ENCODE data around the gene ST3GAL6.

DNA sequence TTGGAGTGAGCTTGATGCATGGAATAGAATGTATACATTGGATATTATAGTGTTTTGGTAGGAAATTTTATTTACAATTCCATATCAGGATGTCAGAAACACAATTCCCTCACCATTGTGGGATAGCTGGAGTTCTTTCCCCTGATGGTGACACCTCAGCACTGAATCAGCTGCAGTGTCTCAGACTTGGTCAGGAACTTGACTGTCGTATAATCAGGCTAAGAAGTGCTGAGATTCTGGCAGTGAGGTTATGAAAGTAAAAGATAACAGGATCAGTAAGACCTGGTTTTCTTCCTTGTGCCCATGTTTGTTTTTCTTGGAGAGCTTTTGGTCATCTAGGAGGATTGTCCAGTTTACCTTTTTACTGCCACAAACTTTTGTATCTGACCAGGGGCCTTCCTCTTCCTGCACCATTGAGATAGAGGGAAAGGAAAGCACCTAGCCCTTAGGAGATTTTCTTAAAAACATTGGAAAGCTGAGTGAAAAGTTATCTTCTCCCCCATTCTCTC lies 27.3 kb upstream of the ST3GAL6 start:
- TF ChIP-seq, protein P1, sequence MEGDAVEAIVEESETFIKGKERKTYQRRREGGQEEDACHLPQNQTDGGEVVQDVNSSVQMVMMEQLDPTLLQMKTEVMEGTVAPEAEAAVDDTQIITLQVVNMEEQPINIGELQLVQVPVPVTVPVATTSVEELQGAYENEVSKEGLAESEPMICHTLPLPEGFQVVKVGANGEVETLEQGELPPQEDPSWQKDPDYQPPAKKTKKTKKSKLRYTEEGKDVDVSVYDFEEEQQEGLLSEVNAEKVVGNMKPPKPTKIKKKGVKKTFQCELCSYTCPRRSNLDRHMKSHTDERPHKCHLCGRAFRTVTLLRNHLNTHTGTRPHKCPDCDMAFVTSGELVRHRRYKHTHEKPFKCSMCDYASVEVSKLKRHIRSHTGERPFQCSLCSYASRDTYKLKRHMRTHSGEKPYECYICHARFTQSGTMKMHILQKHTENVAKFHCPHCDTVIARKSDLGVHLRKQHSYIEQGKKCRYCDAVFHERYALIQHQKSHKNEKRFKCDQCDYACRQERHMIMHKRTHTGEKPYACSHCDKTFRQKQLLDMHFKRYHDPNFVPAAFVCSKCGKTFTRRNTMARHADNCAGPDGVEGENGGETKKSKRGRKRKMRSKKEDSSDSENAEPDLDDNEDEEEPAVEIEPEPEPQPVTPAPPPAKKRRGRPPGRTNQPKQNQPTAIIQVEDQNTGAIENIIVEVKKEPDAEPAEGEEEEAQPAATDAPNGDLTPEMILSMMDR (IDR thresholded peaks at IDR 0.05; ENCODE audit: low read length): no peak
- no peak for TF ChIP-seq EZH2phosphoT487 (IDR thresholded peaks at IDR 0.05; ENCODE audit: low read length)
- TF ChIP-seq EZH2 (optimal IDR thresholded peaks at IDR 0.05; ENCODE audit: low read depth, low read length): no peak

Data from MM.1S (cell line).